Progenitor cell of endocrine pancreas (in vitro differentiated cells): ENCODE results near the gene TM7SF3. TPM values are rescaled to one million over a fixed set of nuclear protein-coding genes. Genes with fewer than 3 reads are reported as not detected.

Source experiments
- DNase-seq: peaks from one replicate; pipeline ENCODE4 v3.0.0; 2021; ENCODE audit warnings: low spot score; ENCODE audit not compliant: unreplicated experiment
- H3K27ac Mint-ChIP-seq: 2 replicates; pipeline ENCODE4 v1.8.0; 2021; ENCODE audit warnings: mild to moderate bottlenecking, moderate library complexity, mixed read lengths
- H3K27me3 Mint-ChIP-seq: 2 replicates; pipeline ENCODE4 v1.8.0; 2021; ENCODE audit warnings: mixed read lengths
- H3K36me3 Mint-ChIP-seq: 2 replicates; pipeline ENCODE4 v1.8.0; 2022; ENCODE audit warnings: mixed read lengths; ENCODE audit not compliant: insufficient read depth
- H3K4me1 Mint-ChIP-seq: 2 replicates; pipeline ENCODE4 v1.8.0; 2021; ENCODE audit warnings: low read depth, mixed read lengths
- H3K4me3 Mint-ChIP-seq: 2 replicates; pipeline ENCODE4 v1.8.0; 2021; ENCODE audit warnings: low read depth, mild to moderate bottlenecking, moderate library complexity, mixed read lengths
- H3K9me3 Mint-ChIP-seq: 2 replicates; pipeline ENCODE4 v1.8.0; 2021; ENCODE audit warnings: low read depth, mixed read lengths
- long read RNA-seq: library from polyadenylated mRNA; unstranded; transcript quantifications from one replicate; pipeline ENCODE4 v2.0.0, GENCODE V29; 2020
- total RNA-seq: library from RNA; stranded (reverse); gene quantifications from 2 replicates; pipeline ENCODE4 v1.2.1, GENCODE V29; 2021
- TF ChIP-seq, protein P1 (sequence below): fragments of 200-600 bp; sonication (generic); IDR thresholded peaks from one replicate; pipeline ENCODE4 v1.5.0; 2021; ENCODE audit warnings: antibody characterized with exemption, mild to moderate bottlenecking; ENCODE audit not compliant: unreplicated experiment

The TM7SF3 gene, protein sequence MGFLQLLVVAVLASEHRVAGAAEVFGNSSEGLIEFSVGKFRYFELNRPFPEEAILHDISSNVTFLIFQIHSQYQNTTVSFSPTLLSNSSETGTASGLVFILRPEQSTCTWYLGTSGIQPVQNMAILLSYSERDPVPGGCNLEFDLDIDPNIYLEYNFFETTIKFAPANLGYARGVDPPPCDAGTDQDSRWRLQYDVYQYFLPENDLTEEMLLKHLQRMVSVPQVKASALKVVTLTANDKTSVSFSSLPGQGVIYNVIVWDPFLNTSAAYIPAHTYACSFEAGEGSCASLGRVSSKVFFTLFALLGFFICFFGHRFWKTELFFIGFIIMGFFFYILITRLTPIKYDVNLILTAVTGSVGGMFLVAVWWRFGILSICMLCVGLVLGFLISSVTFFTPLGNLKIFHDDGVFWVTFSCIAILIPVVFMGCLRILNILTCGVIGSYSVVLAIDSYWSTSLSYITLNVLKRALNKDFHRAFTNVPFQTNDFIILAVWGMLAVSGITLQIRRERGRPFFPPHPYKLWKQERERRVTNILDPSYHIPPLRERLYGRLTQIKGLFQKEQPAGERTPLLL
- total RNA-seq, result 81.0 and 91.2 TPM in 2 replicates
- long read RNA-seq, transcript TM7SF3-201 (12 exons, 2,709 nt), result major isoform, 10 of 41 reads
- long read RNA-seq, partial matches to known transcripts, result 7 of 41 reads
- long read RNA-seq, other reads (novel, unspliced or antisense), result 22 of 41 reads

DNA sequence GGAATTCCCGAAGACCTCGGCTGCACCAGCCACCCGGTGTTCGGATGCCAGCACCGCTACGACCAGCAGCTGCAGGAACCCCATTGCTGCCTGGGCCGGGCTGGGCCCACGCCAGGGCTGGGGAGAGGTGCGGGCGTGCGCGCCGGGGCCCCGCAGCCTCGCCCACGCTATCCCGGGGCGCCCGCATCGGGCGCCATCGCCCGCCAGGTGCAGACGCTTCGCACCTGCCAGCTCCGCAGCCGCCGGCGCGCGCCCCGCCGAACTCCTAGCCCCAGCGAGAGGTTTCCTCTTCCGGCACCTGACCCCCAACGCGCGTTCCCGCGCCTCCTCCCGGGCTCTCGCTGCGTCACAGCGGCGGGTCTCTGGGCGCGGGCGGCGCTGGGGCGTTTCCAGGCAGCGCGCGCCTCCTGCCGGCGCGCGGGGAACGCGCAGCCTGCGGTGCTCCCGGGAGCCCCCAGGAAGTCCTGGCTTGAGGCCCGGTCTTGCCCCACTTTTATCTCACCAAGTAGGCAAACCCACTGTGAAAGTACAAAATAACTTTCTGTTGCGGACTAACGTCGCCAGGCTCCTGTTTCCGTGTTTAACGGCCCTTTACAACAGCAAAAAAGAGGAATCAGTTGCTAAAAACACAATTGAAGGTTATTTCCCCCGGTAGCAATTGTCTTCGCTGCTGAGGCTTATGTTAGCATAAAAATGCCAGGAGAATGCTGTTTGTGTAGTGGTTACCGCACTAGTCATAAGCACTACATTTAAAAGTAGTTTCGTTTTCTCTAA, at the start of gene TM7SF3:
Gene TM7SF3, minus strand, starts transcription at position 300 of the 774 bp plus-strand sequence. Its CDS starts 216 bp downstream, at position 84.
- peaks cover 45% of the 10 kb centered on the region for H3K4me1 Mint-ChIP-seq
- no peaks in the 10 kb centered on the region for H3K9me3 Mint-ChIP-seq
- no peaks in the 10 kb centered on the region for H3K27me3 Mint-ChIP-seq
- peaks cover 4% of the 10 kb centered on the region for H3K36me3 Mint-ChIP-seq
- DNase-seq, result peak; percentile 100
- H3K27ac Mint-ChIP-seq, result peak within 1 kb of the TSS; percentile 93
- H3K4me3 Mint-ChIP-seq, result peak within 1 kb of the TSS; percentile 96
- TF ChIP-seq, protein P1, sequence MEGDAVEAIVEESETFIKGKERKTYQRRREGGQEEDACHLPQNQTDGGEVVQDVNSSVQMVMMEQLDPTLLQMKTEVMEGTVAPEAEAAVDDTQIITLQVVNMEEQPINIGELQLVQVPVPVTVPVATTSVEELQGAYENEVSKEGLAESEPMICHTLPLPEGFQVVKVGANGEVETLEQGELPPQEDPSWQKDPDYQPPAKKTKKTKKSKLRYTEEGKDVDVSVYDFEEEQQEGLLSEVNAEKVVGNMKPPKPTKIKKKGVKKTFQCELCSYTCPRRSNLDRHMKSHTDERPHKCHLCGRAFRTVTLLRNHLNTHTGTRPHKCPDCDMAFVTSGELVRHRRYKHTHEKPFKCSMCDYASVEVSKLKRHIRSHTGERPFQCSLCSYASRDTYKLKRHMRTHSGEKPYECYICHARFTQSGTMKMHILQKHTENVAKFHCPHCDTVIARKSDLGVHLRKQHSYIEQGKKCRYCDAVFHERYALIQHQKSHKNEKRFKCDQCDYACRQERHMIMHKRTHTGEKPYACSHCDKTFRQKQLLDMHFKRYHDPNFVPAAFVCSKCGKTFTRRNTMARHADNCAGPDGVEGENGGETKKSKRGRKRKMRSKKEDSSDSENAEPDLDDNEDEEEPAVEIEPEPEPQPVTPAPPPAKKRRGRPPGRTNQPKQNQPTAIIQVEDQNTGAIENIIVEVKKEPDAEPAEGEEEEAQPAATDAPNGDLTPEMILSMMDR, result peak; percentile 100

DNA sequence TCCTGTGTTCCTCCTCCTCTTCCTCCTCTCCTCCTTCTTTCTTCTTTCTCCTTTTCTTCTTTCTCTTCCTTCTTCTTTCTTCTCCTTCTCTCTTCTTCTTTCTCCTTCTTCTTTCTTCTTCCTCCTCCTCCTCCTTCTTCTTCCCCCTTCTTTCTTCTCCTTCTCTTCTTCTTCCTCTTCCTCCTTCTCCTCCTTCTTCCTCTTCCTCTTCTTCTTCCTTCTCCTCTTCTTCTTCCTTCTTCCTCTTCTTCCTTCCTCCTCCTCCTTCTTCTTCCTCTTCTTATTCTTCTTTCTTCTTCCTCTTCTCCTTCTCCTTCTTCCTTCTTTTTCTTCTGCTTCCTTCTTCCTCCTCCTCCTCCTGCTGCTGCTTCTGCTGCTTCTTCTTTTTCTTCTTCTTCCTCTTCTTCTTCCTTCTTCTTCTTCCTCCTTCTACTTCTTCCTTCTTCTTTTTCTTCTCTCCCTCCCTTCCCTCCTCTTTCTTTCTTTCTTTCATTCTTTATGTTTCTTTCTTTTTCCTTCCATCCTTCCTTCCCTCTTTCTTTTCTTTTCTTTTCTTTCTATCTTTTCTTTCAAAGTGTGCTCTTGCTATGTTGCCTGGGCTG, 49.2 kb upstream of the TM7SF3 start:
- no peak overlapping the region for H3K4me3 Mint-ChIP-seq
- no peaks in the 10 kb centered on the region for H3K36me3 Mint-ChIP-seq
- no peaks in the 10 kb centered on the region for H3K27me3 Mint-ChIP-seq
- DNase-seq, result no peak
- TF ChIP-seq, protein P1, result no peak
- H3K4me1 Mint-ChIP-seq, result peaks cover 4% of the 10 kb centered on the region
- peaks cover 3% of the 10 kb centered on the region for H3K9me3 Mint-ChIP-seq
- no peak overlapping the region for H3K27ac Mint-ChIP-seq

DNA sequence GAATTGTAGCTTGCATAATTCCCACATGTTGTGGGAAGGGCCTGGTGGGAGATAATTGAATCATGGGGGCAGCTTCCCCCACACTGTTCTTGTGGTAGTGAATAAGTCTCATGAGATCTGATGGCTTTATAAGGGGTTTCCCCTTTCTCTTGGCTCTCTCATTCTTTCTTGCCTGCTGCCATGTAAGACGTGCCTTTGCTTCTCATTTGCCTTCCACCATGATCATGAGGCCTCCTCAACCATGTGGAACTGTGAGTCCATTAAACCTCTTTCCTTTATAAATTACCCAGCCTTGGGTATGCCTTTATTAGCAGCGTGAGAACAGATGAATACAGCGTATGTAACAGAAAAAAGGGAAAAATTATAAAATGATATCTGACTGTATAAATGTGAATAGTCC, 47.1 kb upstream of the TM7SF3 start:
- Mint-ChIP-seq H3K4me3 (no peak overlapping the region), H3K9me3 (peaks cover 3% of the 10 kb centered on the region), H3K27me3 (no peaks in the 10 kb centered on the region), H3K4me1 (peaks cover 1% of the 10 kb centered on the region), H3K27ac (no peak overlapping the region), H3K36me3 (no peaks in the 10 kb centered on the region)
- no peak for DNase-seq
- TF ChIP-seq, protein P1, result no peak

DNA sequence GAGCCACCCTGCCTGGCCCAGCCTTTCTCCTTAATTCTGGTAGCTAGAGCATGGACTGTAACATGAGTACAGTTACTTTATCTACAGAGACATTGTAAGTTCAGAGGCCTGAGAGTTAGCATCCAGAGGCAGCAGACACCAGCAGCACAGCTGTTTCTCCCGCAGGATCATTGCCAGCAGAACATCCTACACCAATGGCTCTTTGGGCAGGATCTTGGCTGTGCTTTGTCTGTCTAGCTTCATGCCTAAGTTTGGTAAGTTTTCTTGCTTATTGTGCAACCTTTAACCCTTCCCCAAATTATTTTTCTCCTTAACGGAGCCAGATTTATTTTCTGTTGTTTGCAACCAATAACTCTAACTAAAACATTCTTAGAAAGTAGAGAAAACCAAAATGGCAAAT, 46.6 kb upstream of the TM7SF3 start:
- H3K4me3 Mint-ChIP-seq, result no peak overlapping the region
- DNase-seq, result no peak
- H3K36me3 Mint-ChIP-seq, result no peaks in the 10 kb centered on the region
- no peaks in the 10 kb centered on the region for H3K27me3 Mint-ChIP-seq
- no peaks in the 10 kb centered on the region for H3K4me1 Mint-ChIP-seq
- H3K9me3 Mint-ChIP-seq, result peaks cover 3% of the 10 kb centered on the region
- TF ChIP-seq, protein P1, result no peak
- H3K27ac Mint-ChIP-seq, result no peak overlapping the region

DNA sequence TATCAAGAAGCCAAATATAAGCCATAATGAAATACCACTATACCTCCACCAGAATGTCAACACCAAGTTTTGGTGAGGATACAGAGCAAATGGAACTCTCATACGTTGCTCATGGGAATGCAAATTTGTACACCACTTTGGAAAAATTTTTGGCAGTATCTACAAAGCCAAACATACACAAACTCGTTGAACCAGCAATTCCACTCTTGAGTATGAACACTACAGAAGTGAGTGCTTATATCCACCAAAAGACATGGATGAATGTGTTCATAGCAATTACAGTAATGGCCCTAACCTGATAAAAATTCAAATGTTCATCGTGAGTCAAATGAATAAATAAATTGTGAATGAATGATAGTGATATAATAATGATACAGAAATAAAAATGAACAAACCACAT, 43.4 kb upstream of the TM7SF3 start:
- no peak for DNase-seq
- Mint-ChIP-seq H3K27me3 (no peaks in the 10 kb centered on the region), H3K9me3 (no peaks in the 10 kb centered on the region), H3K4me3 (no peak overlapping the region), H3K27ac (no peak overlapping the region), H3K36me3 (no peaks in the 10 kb centered on the region), H3K4me1 (no peaks in the 10 kb centered on the region)
- TF ChIP-seq, protein P1, result no peak
